ENCODE results near the gene GGTA1.

GGTA1 gene

DNA sequence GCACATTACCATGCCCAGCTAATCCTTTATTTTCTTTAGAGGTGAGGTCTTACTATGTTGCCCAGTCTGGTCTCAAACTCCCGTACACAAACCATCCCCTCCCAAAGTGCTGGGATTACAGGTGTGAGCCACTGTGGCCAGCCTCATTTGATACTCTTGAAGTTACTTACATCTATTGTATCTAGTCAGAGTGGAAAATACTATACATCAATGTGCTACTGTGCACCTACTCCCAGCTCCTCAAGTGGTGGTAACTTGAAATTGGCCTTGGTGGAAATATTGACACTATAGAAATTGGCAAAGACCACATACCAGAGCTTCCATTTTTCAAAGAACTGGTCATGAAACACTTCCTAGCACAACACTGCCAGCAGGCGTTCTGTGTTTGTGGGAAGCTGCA is 10.3 kb downstream of the GGTA1 start:
- no peak overlapping the region for H2AFZ ChIP-seq (ENCODE audit: low read length)
- no peak overlapping the region for H2AK5ac ChIP-seq (ENCODE audit: low read depth, low read length)
- H3K9ac ChIP-seq (ENCODE audit: low read depth, low read length, poor library complexity), result no peak overlapping the region
- no peak overlapping the region for H3K23ac ChIP-seq (ENCODE audit: low read depth, low read length, poor library complexity)
- DNase-seq (ENCODE audit: low spot score), result no peak
- H3K4ac ChIP-seq (ENCODE audit: low read length), result no peak overlapping the region
- no peak overlapping the region for H2BK5ac ChIP-seq (ENCODE audit: low read length)
- no peak overlapping the region for H3K18ac ChIP-seq (ENCODE audit: low read length)
- no CpG with 5 or more reads among the region's 2 CpGs for WGBS, 2 donors (ENCODE audit: extremely low coverage in 2 of 2, insufficient read length in 2 of 2, insufficient replicate concordance in 1 of 2)
- H2BK120ac ChIP-seq (ENCODE audit: low read depth, low read length), result no peak overlapping the region
- no peaks in the 10 kb centered on the region for H3K9me3 ChIP-seq (replicated peaks in 1 of 2; ENCODE audit: control insufficient read depth in 2 of 2, insufficient read depth in 1 of 2, low read depth in 1 of 2, low read length in 2 of 2)
- H2BK12ac ChIP-seq (ENCODE audit: low read length), result no peak overlapping the region
- H3K36me3 ChIP-seq (replicated peaks in 1 of 2; ENCODE audit: control insufficient read depth in 2 of 2, insufficient read depth in 2 of 2, low read length in 2 of 2), result no peaks in the 10 kb centered on the region
- H3K27me3 ChIP-seq (ENCODE audit: control insufficient read depth in 3 of 3, insufficient read depth in 3 of 3, low read depth in 1 of 3, low read length in 3 of 3), result peaks cover 0 to 26% (median 0%) of the 10 kb centered on the region in 3 experiments
- H4K91ac ChIP-seq (ENCODE audit: low read depth, low read length, poor library complexity), result no peak overlapping the region
- no peaks in the 10 kb centered on the region for H3K4me1 ChIP-seq (ENCODE audit: control insufficient read depth in 2 of 2, insufficient read depth in 1 of 2, low read depth in 1 of 2, low read length in 2 of 2)
- no peak overlapping the region for H4K8ac ChIP-seq (ENCODE audit: low read depth, low read length)
- no peak overlapping the region for H2BK15ac ChIP-seq (ENCODE audit: low read length)
- no peak overlapping the region for H3K4me3 ChIP-seq (ENCODE audit: low read length in 2 of 2)
- H3K79me1 ChIP-seq (ENCODE audit: low read depth, low read length), result no peaks in the 10 kb centered on the region
- no peak overlapping the region for H3K14ac ChIP-seq (ENCODE audit: low read length)
- H3K4me2 ChIP-seq (ENCODE audit: insufficient read depth, low read length, poor library complexity, severe bottlenecking), result no peak overlapping the region
- no peak overlapping the region for H3K27ac ChIP-seq (replicated peaks; ENCODE audit: low read length)

DNA sequence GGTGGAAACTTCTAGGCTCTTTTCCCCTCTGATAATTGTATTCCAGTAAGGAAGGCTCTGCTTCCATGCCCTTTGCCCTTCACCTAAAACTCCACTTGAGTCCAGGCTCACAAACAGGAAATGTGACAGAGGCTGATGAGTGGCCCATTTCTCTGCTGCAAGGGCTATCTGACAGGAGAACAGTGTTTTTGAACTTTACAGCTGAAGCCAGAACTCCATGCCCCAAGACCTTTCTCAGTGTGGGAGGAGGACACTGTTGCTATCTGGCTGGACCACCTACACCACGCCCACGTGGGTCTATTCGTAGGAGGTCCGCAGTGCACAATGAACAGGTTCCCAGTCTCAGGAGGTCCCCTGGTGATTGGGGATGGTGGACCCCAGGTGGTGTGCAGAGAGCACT is 13.6 kb downstream of the GGTA1 start:
- H3K23ac ChIP-seq (ENCODE audit: low read depth, low read length, poor library complexity), result no peak overlapping the region

DNA sequence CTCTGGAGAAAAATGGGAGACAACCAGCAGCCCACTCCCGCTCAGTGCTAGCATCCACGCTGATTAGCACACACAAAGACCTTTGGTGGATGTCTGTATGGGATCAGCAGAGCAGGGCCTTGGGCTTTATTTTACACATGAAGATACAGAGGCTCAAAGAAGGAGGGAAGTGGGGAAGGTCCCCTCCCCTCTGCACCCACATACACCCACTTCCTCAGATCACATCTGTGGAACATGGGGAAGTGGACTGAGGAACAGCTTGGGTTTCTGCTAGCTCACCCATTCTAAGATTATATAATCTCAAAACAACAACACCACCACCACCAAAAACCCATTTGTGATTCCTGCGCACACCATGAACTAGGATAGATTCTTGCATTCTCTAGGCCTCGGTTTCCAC is 14.0 kb downstream of the GGTA1 start:
- no peak overlapping the region for H2BK15ac ChIP-seq (ENCODE audit: low read length)
- no peak overlapping the region for H2AK5ac ChIP-seq (ENCODE audit: low read depth, low read length)
- H4K8ac ChIP-seq (ENCODE audit: low read depth, low read length), result no peak overlapping the region
- no peak overlapping the region for H3K23ac ChIP-seq (ENCODE audit: low read depth, low read length, poor library complexity)
- no peak overlapping the region for H2BK12ac ChIP-seq (ENCODE audit: low read length)
- no peak for DNase-seq (ENCODE audit: low spot score)
- no peak overlapping the region for H4K91ac ChIP-seq (ENCODE audit: low read depth, low read length, poor library complexity)
- no peak overlapping the region for H3K4ac ChIP-seq (ENCODE audit: low read length)
- no peak overlapping the region for H3K9ac ChIP-seq (ENCODE audit: low read depth, low read length, poor library complexity)
- no peaks in the 10 kb centered on the region for H3K9me3 ChIP-seq (replicated peaks in 1 of 2; ENCODE audit: control insufficient read depth in 2 of 2, insufficient read depth in 1 of 2, low read depth in 1 of 2, low read length in 2 of 2)
- H3K27ac ChIP-seq (replicated peaks; ENCODE audit: low read length), result no peak overlapping the region
- no peak overlapping the region for H3K18ac ChIP-seq (ENCODE audit: low read length)
- no CpG with 5 or more reads among the region's 4 CpGs for WGBS, 2 donors (ENCODE audit: extremely low coverage in 2 of 2, insufficient read length in 2 of 2, insufficient replicate concordance in 1 of 2)
- H2AFZ ChIP-seq (ENCODE audit: low read length), result no peak overlapping the region
- no peak overlapping the region for H2BK5ac ChIP-seq (ENCODE audit: low read length)
- H3K4me2 ChIP-seq (ENCODE audit: insufficient read depth, low read length, poor library complexity, severe bottlenecking), result no peak overlapping the region
- H3K79me1 ChIP-seq (ENCODE audit: low read depth, low read length), result no peaks in the 10 kb centered on the region
- H3K14ac ChIP-seq (ENCODE audit: low read length), result no peak overlapping the region
- no peaks in the 10 kb centered on the region for H3K36me3 ChIP-seq (replicated peaks in 1 of 2; ENCODE audit: control insufficient read depth in 2 of 2, insufficient read depth in 2 of 2, low read length in 2 of 2)
- H2BK120ac ChIP-seq (ENCODE audit: low read depth, low read length), result no peak overlapping the region
- peaks cover 0 to 9% of the 10 kb centered on the region in 2 donors for H3K4me1 ChIP-seq (ENCODE audit: control insufficient read depth in 2 of 2, insufficient read depth in 1 of 2, low read depth in 1 of 2, low read length in 2 of 2)
- H3K27me3 ChIP-seq (ENCODE audit: control insufficient read depth in 3 of 3, insufficient read depth in 3 of 3, low read depth in 1 of 3, low read length in 3 of 3), result peaks cover 0 to 28% (median 0%) of the 10 kb centered on the region in 3 experiments
- H3K4me3 ChIP-seq (ENCODE audit: low read length in 2 of 2), result no peak overlapping the region

More for the DNA sequence above, 13.6 kb downstream of the GGTA1 start:
- no peak overlapping the region for H3K4me2 ChIP-seq (ENCODE audit: insufficient read depth, low read length, poor library complexity, severe bottlenecking)
- DNase-seq (ENCODE audit: low spot score), result no peak
- H3K4ac ChIP-seq (ENCODE audit: low read length), result no peak overlapping the region
- H3K14ac ChIP-seq (ENCODE audit: low read length), result no peak overlapping the region
- no CpG with 5 or more reads among the region's 4 CpGs for WGBS, 2 donors (ENCODE audit: extremely low coverage in 2 of 2, insufficient read length in 2 of 2, insufficient replicate concordance in 1 of 2)
- H3K18ac ChIP-seq (ENCODE audit: low read length), result peak overlapping the region; percentile 13
- H2AK5ac ChIP-seq (ENCODE audit: low read depth, low read length), result no peak overlapping the region
- H2BK12ac ChIP-seq (ENCODE audit: low read length), result no peak overlapping the region
- H2BK15ac ChIP-seq (ENCODE audit: low read length), result no peak overlapping the region
- H2AFZ ChIP-seq (ENCODE audit: low read length), result no peak overlapping the region
- H3K9ac ChIP-seq (ENCODE audit: low read depth, low read length, poor library complexity), result no peak overlapping the region
- H3K9me3 ChIP-seq (replicated peaks in 1 of 2; ENCODE audit: control insufficient read depth in 2 of 2, insufficient read depth in 1 of 2, low read depth in 1 of 2, low read length in 2 of 2), result no peaks in the 10 kb centered on the region
- no peak overlapping the region for H2BK5ac ChIP-seq (ENCODE audit: low read length)
- H3K79me1 ChIP-seq (ENCODE audit: low read depth, low read length), result no peaks in the 10 kb centered on the region
- peaks cover 0 to 32% (median 0%) of the 10 kb centered on the region in 3 experiments for H3K27me3 ChIP-seq (ENCODE audit: control insufficient read depth in 3 of 3, insufficient read depth in 3 of 3, low read depth in 1 of 3, low read length in 3 of 3)
- H3K4me1 ChIP-seq (ENCODE audit: control insufficient read depth in 2 of 2, insufficient read depth in 1 of 2, low read depth in 1 of 2, low read length in 2 of 2), result peaks cover 0 to 9% of the 10 kb centered on the region in 2 donors
- H4K91ac ChIP-seq (ENCODE audit: low read depth, low read length, poor library complexity), result no peak overlapping the region
- H4K8ac ChIP-seq (ENCODE audit: low read depth, low read length), result no peak overlapping the region
- H2BK120ac ChIP-seq (ENCODE audit: low read depth, low read length), result no peak overlapping the region
- H3K36me3 ChIP-seq (replicated peaks in 1 of 2; ENCODE audit: control insufficient read depth in 2 of 2, insufficient read depth in 2 of 2, low read length in 2 of 2), result no peaks in the 10 kb centered on the region
- H3K4me3 ChIP-seq (ENCODE audit: low read length in 2 of 2), result no peak overlapping the region
- no peak overlapping the region for H3K27ac ChIP-seq (replicated peaks; ENCODE audit: low read length)

DNA sequence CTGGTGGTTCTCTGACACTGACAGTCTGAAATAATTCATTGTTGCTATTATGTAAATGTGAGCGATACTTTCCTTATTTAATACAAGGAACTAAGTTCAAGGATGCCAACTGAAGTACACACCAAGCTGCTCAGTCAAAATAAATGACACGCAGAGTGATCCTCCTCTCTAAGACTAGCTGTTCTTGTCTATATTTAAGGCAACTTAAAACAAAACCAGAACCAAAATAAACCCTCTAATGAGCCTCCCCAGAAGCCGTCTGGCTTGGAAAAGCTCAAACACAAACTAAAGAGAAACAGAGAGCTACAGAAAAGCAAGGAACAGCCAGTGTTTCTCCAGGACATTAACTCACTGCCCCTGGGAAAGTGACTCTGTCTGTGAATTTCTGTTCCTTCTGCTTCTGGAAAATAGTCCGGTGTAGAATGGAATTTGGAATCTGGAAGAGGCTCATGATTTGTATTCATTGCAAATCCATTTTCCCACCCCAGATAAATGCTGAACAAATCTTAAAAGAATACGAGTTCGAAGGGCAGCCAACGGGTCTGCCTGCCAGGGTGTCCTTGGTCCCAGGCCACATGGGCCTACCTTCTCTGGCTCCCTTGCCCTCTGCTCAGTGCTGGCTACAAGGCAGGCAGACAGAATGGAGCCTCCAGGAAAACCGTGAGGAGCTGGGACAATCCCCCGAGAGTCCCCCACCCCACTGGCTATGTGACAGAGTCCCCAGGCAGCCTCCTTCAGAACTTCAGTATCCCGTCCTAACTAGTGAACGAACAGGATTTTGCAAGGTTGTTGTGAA is 14.8 kb downstream of the GGTA1 start:
- H3K79me1 ChIP-seq (ENCODE audit: low read depth, low read length), result no peaks in the 10 kb centered on the region
- no peak for DNase-seq (ENCODE audit: low spot score)
- no peak overlapping the region for H2AK5ac ChIP-seq (ENCODE audit: low read depth, low read length)
- no peak overlapping the region for H3K4me2 ChIP-seq (ENCODE audit: insufficient read depth, low read length, poor library complexity, severe bottlenecking)
- no peaks in the 10 kb centered on the region for H3K36me3 ChIP-seq (replicated peaks in 1 of 2; ENCODE audit: control insufficient read depth in 2 of 2, insufficient read depth in 2 of 2, low read length in 2 of 2)
- no peak overlapping the region for H2BK15ac ChIP-seq (ENCODE audit: low read length)
- no peak overlapping the region for H4K8ac ChIP-seq (ENCODE audit: low read depth, low read length)
- H3K23ac ChIP-seq (ENCODE audit: low read depth, low read length, poor library complexity), result no peak overlapping the region
- H3K9me3 ChIP-seq (replicated peaks in 1 of 2; ENCODE audit: control insufficient read depth in 2 of 2, insufficient read depth in 1 of 2, low read depth in 1 of 2, low read length in 2 of 2), result no peaks in the 10 kb centered on the region
- no peak overlapping the region for H3K18ac ChIP-seq (ENCODE audit: low read length)
- H3K27ac ChIP-seq (replicated peaks; ENCODE audit: low read length), result no peak overlapping the region
- H3K4me1 ChIP-seq (ENCODE audit: control insufficient read depth in 2 of 2, insufficient read depth in 1 of 2, low read depth in 1 of 2, low read length in 2 of 2), result peaks cover 0 to 9% of the 10 kb centered on the region in 2 donors
- H2BK5ac ChIP-seq (ENCODE audit: low read length), result no peak overlapping the region
- no peak overlapping the region for H2BK12ac ChIP-seq (ENCODE audit: low read length)
- no peak overlapping the region for H2AFZ ChIP-seq (ENCODE audit: low read length)
- no peak overlapping the region for H3K9ac ChIP-seq (ENCODE audit: low read depth, low read length, poor library complexity)
- H3K4ac ChIP-seq (ENCODE audit: low read length), result no peak overlapping the region
- WGBS, 2 donors (ENCODE audit: extremely low coverage in 2 of 2, insufficient read length in 2 of 2, insufficient replicate concordance in 1 of 2), result no CpG with 5 or more reads among the region's 11 CpGs
- H4K91ac ChIP-seq (ENCODE audit: low read depth, low read length, poor library complexity), result no peak overlapping the region
- H3K14ac ChIP-seq (ENCODE audit: low read length), result no peak overlapping the region
- peaks cover 0 to 23% (median 0%) of the 10 kb centered on the region in 3 experiments for H3K27me3 ChIP-seq (ENCODE audit: control insufficient read depth in 3 of 3, insufficient read depth in 3 of 3, low read depth in 1 of 3, low read length in 3 of 3)
- no peak overlapping the region for H3K4me3 ChIP-seq (ENCODE audit: low read length in 2 of 2)
- no peak overlapping the region for H2BK120ac ChIP-seq (ENCODE audit: low read depth, low read length)

All from neuronal stem cell (in vitro differentiated cells).